ENCODE results near the gene AGO1.
"Not testable (repeated sequence)": the region's sequence is repeated elsewhere in the genome, so short reads cannot be mapped to it uniquely, and the experiment has no call there.

The AGO1 gene
- total RNA-seq: 63.2 reads per million, percentile 73 among the genes with 10 or more reads in this experiment

DNA sequence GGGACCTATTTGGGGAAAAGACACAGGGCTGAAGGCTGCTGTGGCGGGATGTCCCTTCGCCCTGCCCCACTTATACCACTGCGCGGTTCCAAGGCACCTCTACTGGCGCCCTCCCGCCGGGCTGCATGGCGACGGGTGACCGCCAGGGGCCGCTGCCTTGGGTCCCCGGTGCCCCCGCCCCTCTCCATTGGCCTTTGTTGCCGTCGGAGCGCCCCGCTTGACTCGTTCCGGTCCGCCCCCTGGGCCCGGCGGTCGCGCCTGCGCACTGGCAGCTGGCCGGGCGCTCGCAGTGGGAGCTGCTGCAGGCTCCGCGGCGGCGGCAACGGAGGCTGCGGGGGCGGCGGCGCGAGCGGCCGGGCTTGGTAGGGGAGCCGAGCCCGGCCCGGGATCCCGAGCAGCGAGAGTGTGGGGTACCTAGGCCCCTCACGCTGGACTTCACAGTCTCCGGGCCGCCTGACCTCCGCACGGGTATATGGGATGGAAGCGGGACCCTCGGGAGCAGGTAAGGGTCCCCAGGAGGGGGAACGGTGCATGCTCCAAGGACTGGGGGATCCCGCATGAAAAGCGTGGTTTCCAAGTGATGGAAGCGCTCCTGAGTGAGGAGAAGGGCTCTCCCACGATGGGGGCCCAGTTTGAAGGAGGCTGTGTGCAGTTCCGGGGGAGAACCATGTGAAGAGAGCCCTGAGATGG is at the start of gene AGO1:
TSS of gene AGO1 (plus strand) at position 265 of the 690 bp plus-strand sequence. CDS start at position 478, 213 bp downstream.
- peak; percentile 95 for DNase-seq

DNA sequence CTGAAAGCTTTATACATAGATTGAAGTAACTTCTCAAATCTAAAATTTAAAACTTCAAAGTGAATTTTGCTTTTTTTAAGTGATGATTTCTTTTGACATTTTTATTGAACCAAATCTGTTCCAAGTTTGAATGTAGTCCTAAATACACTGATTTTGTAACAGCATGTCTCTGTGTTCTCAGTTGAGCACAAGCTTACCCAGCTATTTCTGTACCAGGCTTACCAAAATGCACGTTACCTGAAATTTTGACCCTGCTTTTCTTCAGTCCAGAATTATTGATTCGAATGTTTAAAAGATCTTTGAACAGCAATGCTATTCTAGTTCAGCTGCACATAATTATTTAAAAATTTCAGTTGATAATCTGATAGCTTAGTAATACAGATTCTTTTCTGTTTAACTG is 49.6 kb upstream of the AGO1 start:
- no peak for DNase-seq

DNA sequence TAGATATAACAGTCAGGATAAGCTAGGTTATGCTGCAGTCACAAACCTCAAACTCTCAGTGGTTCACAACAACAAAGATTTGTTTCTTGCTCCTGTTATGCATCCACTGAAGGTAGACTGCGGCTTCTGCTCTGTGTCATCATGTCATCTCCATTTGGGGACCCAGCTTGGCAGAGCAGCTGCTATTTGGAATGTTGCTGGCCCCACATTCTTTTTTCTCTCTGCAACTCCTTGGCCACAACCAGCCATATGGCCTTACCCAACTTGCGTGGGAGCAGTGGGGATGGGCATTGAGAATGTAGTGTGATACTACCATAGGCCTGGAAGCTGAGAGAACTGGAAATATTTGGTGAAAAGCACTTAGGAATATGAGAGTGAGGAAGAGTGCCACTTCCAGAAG is 48.8 kb upstream of the AGO1 start:
- DNase-seq: no peak

DNA sequence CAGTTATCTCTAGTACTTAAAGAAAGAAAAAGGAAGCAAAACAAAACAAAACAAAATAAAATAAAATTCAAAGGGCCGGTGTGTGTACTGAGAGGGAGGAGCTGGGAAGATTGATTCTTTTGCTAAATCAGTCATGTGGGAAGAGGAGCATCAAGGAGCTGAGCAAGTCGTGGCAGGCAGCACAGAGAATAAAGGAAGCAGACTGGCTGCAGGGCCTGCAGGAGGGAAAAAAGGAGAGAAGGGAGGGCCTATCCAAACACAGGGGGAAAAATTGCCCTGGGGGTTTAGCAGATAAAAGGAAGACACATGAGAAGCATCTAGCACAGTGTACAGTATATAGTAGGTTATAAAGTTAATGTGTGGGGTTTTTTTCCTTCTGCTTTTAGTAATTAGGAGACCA is 47.6 kb upstream of the AGO1 start:
- no peak for DNase-seq

DNA sequence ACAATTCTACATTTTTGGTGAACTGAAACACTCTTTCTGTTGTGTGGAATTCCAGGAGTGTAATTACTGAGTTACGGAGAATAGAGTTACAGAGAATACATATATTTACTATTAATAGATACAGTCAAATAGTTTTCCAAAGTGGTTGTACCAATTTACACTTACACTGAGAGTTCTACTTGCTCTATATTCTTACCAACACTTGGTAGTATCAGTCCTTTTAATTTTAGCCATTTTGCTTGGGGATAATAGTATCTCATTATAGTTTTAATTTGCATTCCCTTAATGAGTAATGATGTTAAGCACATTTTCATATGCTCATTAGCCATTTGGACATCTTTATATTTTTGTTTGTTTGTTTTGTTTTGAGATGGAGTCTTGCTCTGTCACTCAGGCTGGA is 46.3 kb upstream of the AGO1 start:
- DNase-seq: no peak

DNA sequence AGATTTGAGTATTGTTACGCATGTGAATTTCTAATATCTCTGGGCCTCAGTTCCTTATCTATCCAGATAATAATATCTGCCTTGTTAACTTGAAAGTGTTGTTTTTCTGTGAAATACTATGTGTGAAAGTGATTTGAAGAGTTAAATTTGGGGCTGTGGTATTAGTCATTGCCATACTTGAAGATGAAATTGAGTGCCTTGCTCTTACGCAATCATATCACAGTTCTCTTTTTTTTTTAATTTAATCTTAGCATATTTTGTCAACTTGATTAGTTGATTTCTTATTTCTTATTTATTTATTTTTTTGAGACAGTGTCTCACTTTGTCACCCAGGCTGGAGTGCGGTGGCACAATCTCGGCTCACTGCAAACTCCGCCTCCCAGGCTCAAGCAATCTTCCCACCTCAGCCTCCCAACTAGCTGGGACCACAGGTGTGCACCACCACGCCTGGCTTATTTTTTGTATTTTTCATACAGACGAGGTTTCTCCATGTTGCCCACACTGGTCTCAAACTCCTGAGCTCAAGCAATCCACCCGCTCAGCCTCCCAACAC is 44.2 kb upstream of the AGO1 start:
- no peak for DNase-seq

DNA sequence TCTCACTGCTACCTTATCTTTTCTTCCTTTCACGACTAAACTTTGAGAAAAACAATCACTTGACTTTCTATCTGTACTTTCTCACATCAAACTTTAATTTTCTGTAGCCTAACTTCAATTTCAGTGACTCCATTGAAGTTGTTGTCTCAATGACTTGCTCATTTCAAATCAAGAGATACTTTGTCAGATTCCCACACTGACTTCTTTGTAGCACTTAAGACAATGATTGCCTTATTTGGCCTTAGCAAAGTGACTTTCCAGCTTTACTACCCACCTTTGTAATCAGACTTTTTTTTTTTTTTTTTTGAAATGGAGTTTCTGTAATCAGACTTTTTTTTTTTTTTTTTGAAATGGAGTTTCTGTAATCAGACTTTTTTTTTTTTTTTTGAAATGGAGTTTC is 38.2 kb upstream of the AGO1 start:
- DNase-seq: no peak

DNA sequence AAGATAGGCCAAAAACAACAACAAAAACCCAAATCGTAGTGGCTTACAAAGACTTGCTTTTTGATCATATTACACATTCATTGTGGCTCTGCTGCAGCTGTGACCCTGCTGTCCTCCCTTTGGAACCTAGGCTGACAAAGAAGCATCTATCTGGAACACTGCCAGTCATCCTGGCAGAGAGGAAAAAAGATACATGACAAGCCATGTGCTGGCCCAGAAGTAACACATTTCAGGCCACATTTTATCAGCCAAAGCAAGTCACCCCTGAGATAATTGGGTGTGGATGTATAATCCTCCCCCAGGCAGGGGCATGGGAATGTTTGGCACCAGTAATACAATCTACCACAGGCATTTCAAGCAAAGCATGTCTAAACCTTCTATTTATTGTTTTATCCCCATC is 37.2 kb upstream of the AGO1 start:
- no peak for DNase-seq

DNA sequence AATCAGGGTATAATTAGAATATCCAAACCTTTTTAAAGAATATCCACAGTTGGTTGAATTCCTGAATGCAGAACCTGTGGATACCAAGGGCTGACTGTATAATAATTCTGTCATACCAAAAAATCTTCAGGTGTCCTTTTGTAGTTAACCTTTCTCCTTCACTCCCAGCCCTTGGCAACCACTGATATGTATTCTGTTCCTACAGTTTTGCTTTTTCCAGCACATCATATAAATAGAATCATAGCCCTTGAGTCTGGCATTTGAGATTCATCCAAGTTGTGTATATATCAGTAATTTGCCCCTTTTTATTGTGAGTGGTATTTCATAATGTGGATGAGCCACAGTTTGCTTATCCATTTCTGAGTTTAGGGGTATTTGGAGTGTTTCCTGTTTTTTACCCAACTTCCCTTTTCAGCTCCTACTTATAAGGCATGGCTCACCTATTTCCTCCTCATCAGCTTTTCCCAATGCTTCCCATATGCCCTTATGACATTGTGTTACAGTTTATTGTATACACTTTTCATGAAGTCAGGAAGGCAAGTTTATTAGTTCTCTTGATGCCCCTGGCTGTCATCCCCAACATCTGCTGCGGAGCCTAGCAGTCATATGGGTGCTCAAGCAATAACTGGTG is 35.0 kb upstream of the AGO1 start:
- DNase-seq: no peak

DNA sequence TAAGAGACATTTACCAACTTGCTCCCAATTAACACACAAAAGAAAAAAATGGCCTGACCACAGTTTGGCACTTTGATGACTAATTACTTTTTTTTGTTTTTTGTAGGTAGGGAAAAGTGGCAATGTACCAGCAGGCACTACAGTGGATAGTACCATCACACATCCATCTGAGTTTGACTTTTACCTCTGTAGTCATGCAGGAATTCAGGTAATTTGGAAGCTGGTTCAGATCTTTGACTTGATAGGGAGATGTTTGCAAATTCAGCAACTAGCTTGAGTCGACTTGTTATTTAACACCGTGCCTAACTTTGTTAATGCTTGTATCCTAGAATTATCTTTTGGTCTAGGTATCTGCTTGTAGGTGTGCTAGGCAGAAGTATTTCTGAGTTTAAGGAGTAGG is 33.0 kb upstream of the AGO1 start:
- no peak for DNase-seq

DNA sequence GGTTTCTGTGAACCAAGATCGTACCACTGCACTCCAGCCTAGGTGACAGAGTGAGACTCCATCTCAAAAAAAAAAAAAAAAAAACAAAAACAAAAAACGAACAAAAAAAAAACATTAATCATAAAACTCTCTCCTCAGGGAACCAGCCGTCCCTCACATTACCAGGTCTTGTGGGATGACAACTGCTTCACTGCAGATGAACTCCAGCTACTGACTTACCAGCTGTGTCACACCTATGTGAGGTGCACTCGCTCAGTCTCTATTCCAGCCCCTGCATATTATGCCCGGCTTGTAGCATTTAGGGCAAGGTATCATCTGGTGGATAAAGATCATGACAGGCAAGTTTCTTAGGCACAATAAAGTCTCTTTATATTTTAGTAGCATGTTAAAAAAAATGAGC is 32.3 kb upstream of the AGO1 start:
- DNase-seq: no peak

DNA sequence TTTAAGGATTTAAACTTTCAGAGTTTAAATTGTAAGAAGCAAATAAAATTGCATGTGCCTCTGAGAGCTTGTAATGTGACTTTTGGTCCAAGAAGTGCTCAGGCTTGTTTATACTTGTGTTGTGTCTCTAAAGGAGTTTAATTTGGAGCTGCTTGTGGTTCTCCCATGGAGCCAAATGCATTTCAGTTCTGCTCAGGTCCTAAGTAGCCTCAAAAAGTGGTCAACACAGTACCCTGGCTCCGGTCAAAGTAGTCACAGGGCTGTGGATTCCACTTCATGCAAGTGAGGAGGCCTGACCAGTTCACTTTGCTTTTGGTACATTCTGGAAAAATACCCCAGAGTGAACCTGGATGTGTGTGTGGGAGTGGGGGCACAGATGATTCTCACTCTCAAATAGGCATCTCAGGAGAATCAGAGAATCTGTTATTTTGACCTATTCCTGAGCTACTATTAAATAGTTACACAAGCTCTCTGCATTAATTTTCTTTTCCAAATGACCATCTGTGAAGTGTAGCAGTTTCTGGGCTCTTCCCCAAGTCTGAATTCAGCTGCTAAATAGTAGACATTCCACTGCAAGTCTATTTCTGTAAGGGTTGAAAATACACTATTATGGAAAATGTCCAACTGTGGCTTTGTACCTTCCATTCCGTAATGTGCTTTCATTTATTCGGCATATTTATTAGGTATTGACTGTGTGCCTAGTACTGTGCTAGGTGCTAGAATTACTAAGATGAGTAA is 31.7 kb upstream of the AGO1 start:
- no peak for DNase-seq

DNA sequence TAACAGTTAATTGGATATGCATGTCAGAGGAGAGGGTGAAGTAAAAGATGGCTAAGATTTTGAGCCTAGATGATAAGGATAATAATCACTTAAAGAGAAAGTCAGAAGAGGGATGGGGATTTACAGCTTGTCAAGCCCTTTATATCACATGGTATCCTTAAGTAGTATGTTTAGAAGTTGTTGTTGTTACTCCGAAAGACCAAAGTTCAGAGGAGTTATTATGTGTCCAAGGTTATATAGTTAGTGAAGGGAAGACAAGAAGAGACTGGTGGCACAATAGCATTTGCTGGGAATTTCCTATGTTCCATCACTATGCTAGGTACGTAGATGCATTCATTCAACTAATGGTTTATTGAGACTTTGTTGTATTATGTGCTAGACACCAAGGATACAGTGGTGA is 30.8 kb upstream of the AGO1 start:
- DNase-seq: no peak

DNA sequence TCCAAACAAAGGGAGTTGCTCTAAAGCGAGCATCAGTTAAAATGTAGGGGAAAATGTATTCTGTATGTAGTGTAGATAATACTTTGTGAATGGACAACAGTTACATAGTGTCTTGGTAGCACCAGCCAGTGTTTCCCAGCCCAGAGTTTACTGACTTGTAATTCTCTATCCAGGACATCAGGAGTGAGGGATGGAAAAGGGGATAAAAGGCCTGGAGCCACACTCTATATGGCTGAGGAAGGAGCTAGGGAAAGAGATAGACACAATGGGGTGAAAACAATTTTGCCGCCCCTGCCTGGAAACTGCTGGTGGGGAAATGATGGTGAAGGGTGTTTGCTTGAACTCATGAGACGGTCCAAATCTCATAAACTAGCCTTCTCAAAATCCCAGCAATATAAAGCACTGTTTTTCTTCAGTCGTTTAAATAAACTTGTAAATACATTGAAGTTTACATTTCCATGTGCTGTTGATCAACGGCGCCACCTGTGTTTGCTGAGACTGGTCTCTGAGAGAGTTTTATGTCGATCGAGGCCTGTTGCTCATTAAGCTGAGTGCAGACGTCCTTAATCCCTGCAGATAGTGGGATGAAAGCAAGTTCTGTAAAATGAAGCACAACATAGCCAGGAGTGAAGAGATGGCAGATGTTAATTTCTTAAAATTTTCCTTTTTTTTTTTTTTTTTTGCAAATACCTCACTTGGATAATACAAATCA is 27.9 kb upstream of the AGO1 start:
- no peak for DNase-seq

DNA sequence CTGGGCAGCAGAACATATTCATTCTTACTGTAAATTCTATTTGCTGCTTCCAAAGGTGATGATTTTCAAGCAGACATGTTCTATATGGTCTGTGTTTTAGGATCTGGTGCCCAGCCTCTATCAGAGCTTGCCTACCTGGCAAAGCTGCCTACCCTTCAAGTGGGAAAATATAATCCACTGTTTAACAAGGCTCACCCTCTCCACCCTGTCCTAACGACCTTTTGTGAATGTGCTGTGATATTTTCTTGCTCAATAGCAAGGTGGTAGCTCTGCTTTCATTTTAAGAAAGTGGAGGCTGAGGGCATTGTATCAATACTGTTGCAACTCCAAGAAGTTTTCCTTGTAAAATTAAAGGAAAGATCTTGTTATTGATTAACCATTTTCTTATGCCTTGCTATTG is 26.0 kb upstream of the AGO1 start:
- DNase-seq: no peak

DNA sequence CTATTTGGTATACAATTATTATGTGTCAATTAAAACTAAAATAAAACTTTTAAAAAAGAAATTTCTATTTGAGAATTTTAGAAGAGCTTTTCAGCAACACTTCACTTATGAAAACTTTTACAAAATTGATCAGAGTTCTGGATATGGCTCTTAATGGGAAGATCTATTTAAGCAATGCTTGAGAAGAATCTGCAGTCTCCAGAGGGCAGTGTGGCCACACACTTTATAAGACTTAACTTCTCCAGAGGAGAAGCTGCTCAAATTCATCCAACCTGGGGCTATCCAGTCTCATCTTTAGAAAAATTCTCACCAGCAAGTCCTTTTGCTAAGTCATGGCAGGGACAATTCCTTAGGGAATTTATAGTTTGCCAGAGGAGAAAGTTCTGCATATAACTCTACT is 25.2 kb upstream of the AGO1 start:
- no peak for DNase-seq

DNA sequence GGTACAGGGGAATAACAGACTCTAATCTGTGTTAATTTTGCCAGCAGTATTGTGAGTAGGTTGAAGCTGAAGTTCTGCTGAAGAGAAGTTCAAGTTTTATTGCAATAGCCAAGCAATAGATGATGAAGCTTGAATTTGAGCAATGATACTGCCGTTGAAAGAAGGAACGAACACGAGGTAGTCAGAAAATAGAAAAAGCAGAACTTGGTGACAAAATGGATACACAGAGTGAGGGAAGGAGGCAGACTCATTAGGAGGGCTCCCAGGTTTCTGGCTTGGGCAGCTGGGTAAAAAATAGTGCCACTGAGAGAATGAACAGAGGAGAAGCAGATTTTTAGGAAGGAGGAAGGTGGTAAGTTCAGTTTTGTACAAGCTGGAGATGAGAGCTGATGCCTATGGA is 22.3 kb upstream of the AGO1 start:
- DNase-seq: no peak

DNA sequence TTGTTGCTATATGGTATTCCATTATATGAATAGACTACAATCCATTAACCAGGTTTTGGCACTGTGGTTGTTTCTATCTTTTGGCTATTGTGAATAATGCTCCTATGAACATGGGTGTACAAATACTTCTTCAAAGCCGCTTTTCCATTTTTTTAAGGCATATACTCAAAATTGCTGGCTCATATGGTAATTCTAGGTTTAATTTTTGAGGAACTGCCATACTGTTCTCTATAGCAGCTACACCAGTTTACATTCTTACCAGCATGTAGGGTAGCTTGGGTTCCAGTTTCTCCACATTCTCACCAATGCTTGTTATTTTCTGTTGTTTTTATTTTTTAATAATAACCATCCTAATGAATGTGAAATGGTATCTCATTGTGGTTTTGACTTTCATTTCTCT is 19.9 kb upstream of the AGO1 start:
- no peak for DNase-seq

DNA sequence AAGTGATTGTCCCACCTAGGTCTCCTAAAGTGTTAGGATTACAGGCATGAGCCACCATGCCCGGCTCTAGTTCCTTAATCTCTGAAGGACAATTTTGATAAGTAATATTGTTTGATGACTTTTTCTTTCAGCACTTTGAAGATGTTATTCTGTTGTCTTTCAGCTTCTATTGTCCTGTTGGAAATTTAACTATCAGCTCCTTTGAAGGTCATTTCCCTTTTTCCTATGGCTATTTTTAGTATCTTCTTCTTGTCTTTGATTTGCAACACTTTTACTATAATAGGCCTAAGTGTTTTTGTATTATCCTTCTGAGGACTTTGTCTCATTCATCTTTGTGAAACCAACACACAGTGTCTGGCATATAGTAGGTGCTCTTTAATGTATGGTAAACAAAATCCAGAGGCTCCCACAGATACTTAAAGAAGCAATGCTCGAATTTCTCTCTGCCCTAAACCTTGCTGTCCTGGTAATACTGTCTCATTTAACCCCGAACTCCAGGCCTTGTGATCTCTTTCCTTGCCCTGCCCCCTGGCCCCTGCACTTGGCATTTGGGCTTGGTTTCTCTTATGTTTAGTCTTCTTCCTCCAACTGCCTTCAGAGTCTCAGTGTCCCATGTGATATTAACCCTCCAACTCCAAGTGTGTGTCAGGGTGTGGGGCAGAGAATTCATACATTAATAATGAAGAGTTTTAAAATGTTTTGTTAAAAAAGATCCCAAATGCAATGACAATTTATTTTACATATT is 19.0 kb upstream of the AGO1 start:
- DNase-seq: no peak

DNA sequence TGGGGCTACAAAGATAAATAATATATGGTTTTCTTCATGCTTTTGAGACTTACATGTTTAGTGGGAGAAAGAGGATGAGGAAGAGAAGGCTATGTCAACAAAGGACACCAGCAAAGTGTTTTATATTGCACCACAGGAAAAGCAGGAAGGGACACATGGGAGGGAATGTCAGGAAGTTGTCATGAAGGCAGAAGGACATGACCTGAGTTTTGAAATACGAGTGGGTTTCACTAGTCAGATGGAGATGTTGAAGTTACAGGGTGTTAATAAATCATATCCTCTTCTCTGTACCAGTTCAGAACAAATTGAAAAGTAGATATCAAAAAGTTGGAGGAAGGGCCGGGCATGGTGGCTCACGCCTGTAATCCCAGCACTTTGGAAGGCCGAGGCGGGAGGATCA is 18.2 kb upstream of the AGO1 start:
- DNase-seq: no peak

DNA sequence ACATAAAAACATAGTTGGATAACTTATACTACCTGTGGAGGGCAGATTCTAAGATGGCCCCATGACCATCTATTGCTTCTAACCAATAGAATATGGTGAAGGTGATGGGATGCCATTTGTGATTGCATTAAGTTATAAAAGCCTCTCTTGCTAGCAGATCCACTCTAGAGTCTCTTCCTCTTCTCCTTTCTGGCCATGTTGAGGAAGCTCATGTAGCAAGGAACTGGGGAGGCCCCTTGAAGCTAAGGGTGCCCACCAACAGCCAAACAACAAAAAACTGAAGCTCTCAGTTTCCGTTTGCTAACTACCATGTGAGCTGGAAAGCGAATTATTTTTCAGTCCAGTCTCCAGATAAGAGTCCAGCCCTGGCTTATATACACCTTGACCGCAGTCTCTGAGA is 16.0 kb upstream of the AGO1 start:
- DNase-seq: no peak

DNA sequence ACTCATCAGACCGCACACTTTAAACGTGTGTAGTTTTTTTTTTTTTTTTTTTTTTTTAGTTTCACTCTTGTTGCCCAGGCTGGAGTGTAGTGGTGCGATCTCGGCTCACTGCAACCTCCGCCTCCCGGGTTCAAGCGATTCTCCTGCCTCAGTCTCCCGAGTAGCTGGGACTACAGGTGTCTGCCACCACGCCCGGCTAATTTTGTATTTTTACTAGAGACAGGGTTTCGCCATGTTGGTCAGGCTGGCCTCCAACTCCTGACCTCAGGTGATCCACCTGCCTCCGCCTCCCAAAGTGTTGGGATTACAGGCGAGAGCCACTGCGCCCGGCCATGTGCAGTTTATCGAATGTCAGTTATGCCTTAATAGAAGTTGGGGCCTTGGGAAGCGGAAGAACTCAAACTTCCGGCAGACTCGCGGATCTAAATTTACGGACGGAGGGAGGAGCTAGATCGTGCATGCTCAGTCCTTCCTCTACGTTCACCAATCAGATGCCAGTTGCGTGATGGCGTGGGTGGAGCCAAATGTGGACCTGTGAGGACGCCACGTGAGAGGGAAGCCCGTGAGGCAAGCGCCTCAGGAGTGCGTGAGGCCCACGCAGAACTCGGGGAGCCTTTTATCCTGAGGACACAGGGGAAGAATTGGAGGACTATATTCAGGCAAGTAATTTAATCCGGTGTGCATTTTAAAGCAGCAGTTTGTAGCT is 13.6 kb upstream of the AGO1 start:
- DNase-seq: not testable (repeated sequence)
